PC-3 (cell line): ENCODE data around the gene P4HB.

Experiments used
- EZH2phosphoT487 ChIP-seq: fragments of 300-600 bp; sonication (generic); IDR thresholded peaks from 2 replicates; pipeline ENCODE4 v1.6.1; 2018; ENCODE audit warnings: mild to moderate bottlenecking, antibody characterized with exemption, low read length, borderline replicate concordance
- TF ChIP-seq, protein P1 (sequence below): fragments of 300-600 bp; sonication (generic); conservative IDR thresholded peaks from 2 replicates; pipeline ENCODE4 v1.5.1; 2017; ENCODE audit warnings: antibody characterized with exemption, low read depth, mild to moderate bottlenecking, low read length

DNA sequence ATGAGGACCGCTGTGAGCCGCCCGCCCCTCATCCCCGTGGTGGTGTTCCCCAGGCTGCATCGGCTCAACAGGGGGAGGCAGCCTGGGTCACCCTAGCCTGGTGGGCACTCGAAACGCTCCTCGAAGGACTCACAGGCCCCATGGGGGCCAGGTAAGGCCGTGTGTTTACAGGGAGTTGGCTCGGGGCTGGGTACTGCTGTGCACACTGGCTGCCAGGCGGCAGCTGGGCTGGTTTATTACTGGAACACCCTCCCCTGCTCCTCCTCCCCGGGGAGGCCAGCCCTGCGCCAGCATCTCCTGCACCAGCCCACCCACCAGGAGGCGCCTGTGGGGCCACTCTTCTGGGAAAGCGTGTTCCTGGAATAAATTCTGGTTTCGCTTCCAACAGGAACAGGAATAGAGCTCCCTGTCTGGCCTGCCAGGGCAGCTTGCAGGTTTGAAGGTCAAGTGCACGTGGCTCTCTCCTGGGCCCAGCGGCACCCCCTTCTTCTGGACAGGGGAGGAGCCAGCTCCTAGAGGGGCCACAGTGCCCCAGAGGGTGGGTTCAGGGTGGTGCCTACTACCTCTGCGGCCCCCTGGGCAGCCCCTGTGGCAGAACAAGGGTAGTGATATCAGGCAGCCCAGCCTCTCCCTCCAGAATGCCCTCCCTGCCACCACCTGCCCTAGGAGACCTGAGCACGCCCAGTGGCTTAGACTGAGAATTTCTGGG lies 38.6 kb downstream of the P4HB start:
- TF ChIP-seq, protein P1, sequence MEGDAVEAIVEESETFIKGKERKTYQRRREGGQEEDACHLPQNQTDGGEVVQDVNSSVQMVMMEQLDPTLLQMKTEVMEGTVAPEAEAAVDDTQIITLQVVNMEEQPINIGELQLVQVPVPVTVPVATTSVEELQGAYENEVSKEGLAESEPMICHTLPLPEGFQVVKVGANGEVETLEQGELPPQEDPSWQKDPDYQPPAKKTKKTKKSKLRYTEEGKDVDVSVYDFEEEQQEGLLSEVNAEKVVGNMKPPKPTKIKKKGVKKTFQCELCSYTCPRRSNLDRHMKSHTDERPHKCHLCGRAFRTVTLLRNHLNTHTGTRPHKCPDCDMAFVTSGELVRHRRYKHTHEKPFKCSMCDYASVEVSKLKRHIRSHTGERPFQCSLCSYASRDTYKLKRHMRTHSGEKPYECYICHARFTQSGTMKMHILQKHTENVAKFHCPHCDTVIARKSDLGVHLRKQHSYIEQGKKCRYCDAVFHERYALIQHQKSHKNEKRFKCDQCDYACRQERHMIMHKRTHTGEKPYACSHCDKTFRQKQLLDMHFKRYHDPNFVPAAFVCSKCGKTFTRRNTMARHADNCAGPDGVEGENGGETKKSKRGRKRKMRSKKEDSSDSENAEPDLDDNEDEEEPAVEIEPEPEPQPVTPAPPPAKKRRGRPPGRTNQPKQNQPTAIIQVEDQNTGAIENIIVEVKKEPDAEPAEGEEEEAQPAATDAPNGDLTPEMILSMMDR = peak; percentile 70
- no peak for TF ChIP-seq EZH2phosphoT487
